ENCODE results near the gene LRMDA. TPM values are rescaled to one million over a fixed set of nuclear protein-coding genes. Genes with fewer than 3 reads are reported as not detected.

Gene LRMDA
- total and polyA plus RNA-seq, 2 of the 13 experiments (the other 11 are each of a cell fraction or from before 2014, with no cell fraction given), result 13.4 to 22.0 TPM

- peak; percentile 87; the same call in 1 of the 2 replicates for TF ChIP-seq ZNF724P (CRISPR knock-in tag; IDR thresholded peaks at IDR 0.05; ENCODE audit: borderline replicate concordance)
- peak; percentile 78; the same call in 1 of the 2 replicates for TF ChIP-seq KMT2A (CRISPR knock-in tag; IDR thresholded peaks at IDR 0.05)
- TF ChIP-seq ZNF329 (CRISPR knock-in tag; IDR thresholded peaks at IDR 0.05; ENCODE audit: low read depth), result no peak
- TF ChIP-seq PHF5A (CRISPR knock-in tag; IDR thresholded peaks at IDR 0.05; ENCODE audit: low read depth, unreplicated experiment), result no peak
- no peak for TF ChIP-seq ZFYVE20 (CRISPR knock-in tag; IDR thresholded peaks at IDR 0.05; ENCODE audit: borderline replicate concordance, low read depth)
- no peak for TF ChIP-seq TFE3 (CRISPR knock-in tag; IDR thresholded peaks at IDR 0.05)
- no peak for TF ChIP-seq ZNF10 (CRISPR knock-in tag; IDR thresholded peaks at IDR 0.05; ENCODE audit: borderline replicate concordance, low read depth)
- 0 out of 2 replicates have a peak, but pooled peaks have one; percentile 65 for TF ChIP-seq BRD4 (CRISPR knock-in tag; IDR thresholded peaks at IDR 0.05)
- TF ChIP-seq ZBTB10 (CRISPR knock-in tag; IDR thresholded peaks at IDR 0.05; ENCODE audit: borderline replicate concordance), result no peak
- TF ChIP-seq ZNF800 (CRISPR knock-in tag; IDR thresholded peaks at IDR 0.05), result no peak
- TF ChIP-seq AHDC1 (CRISPR knock-in tag; IDR thresholded peaks at IDR 0.05; ENCODE audit: borderline replicate concordance), result peak; percentile 83
- TF ChIP-seq EP300 (IDR thresholded peaks at IDR 0.05; ENCODE audit: low read depth in 2 of 2, low read length in 2 of 2), result peak in 1 of 2 experiments; percentile 95; a peak in 2 of 4 replicates
- peak; percentile 95 for TF ChIP-seq EP300 (CRISPR knock-in tag; IDR thresholded peaks at IDR 0.05; ENCODE audit: borderline replicate concordance)
- no peak for TF ChIP-seq PCBP1 (IDR thresholded peaks at IDR 0.05; ENCODE audit: borderline replicate concordance, low read depth, low read length)
- TF ChIP-seq ATF3 (CRISPR knock-in tag; IDR thresholded peaks at IDR 0.05), result peak; percentile 94
- no peak for TF ChIP-seq RFX1 (IDR thresholded peaks at IDR 0.05)
- peak; percentile 35; the same call in 1 of the 2 replicates for TF ChIP-seq ZNF629 (CRISPR knock-in tag; conservative IDR thresholded peaks at IDR 0.05)
- TF ChIP-seq ZNF747 (CRISPR knock-in tag; IDR thresholded peaks at IDR 0.05; ENCODE audit: borderline replicate concordance), result no peak
These were observed 324.1 kb downstream of the LRMDA start (continued) for GRCh38 chr10:75755528-75755927.

Measured in HepG2 (cell line).